Neural progenitor cell (in vitro differentiated cells): ENCODE results near the gene FBXL17.

Experiments
- EZH2 ChIP-seq: fragments of 200-600 bp; sonication (generic); IDR thresholded peaks from 2 replicates; pipeline ENCODE4 v1.6.1; 2017; ENCODE audit warnings: antibody characterized with exemption, mild to moderate bottlenecking, moderate library complexity
- EZH2phosphoT487 ChIP-seq: fragments of 200-600 bp; sonication (generic); IDR thresholded peaks from 2 replicates; pipeline ENCODE4 v1.6.1; 2017; ENCODE audit warnings: antibody characterized with exemption
- TF ChIP-seq, protein P1 (sequence below): fragments of 200-600 bp; sonication (generic); IDR thresholded peaks from 2 replicates; pipeline ENCODE4 v1.5.1; 2017; ENCODE audit warnings: antibody characterized with exemption, mild to moderate bottlenecking

DNA sequence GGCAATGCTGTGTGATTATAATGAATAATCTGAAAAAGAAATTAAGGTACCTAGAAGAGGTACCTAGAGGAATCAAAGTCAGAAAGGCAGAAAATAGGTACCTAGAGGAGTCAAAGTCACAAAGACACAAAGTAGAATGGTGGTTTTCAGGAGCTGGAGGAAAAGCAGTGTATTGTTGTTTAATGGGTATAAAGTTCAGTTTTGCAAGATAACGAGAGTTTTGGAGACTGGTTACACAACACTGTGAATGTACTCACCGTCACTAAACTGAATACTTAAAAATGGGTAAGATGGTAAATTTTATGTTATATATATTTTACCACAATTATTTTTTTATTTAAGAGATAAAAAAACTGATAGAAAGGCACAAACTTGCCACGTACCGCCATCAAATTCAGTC, 57.0 kb downstream of the FBXL17 start:
- TF ChIP-seq, protein P1, sequence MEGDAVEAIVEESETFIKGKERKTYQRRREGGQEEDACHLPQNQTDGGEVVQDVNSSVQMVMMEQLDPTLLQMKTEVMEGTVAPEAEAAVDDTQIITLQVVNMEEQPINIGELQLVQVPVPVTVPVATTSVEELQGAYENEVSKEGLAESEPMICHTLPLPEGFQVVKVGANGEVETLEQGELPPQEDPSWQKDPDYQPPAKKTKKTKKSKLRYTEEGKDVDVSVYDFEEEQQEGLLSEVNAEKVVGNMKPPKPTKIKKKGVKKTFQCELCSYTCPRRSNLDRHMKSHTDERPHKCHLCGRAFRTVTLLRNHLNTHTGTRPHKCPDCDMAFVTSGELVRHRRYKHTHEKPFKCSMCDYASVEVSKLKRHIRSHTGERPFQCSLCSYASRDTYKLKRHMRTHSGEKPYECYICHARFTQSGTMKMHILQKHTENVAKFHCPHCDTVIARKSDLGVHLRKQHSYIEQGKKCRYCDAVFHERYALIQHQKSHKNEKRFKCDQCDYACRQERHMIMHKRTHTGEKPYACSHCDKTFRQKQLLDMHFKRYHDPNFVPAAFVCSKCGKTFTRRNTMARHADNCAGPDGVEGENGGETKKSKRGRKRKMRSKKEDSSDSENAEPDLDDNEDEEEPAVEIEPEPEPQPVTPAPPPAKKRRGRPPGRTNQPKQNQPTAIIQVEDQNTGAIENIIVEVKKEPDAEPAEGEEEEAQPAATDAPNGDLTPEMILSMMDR = no peak
- TF ChIP-seq EZH2phosphoT487 (no peak), EZH2 (no peak)
